HG02970 (cell line): ENCODE results near the gene BCAS1.

Source experiments
- ATAC-seq: cut with Tn5 transposase; IDR thresholded peaks from one replicate; pipeline ENCODE4 v1.9.1; 2021; ENCODE audit warnings: mild to moderate bottlenecking, moderate library complexity, moderate number of reproducible peaks; ENCODE audit not compliant: unreplicated experiment, low FRiP score

BCAS1 gene

GRCh38 chr20:53917145-53918019, 153.0 kb downstream of the BCAS1 start:
- ATAC-seq, result no peak

- no peak for ATAC-seq
Measured at GRCh38 chr20:53916173-53916512, 154.3 kb downstream of the BCAS1 start.

DNA sequence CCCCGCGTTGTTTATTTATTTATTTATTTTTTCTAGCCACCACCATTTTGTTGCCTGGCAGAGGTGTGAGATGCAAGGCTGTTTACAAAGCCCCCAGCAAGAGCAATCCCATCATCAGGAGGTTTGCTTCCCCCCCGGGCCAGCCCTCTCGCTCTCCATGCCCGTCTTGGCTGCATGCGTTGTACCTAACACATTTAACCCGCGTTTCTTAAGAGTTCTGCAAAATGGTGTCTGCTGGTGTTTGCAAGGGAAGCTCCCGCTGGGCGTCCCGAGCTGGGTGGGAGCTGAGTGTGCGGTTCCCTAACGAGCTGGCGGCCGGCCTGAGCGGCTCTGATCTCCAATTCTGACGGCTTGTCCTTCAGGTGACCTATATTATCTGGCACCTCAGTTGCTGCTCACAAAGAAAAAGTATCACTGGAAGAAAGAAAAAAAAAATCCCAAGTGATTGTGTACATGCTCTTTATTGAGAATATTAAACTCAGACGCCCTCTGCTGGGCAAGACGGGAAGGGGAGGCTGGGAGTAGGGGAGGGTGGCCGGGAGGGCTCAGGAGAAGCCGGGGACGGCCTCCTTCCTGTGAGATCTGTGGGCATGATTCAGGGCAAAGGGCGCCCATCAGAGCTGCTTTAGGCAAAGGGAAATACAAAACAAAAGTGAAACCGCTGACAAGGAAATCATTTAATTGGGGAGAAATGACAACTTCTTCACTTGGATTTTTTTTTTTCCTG, 154.8 kb downstream of the BCAS1 start:
- ATAC-seq, result no peak

DNA sequence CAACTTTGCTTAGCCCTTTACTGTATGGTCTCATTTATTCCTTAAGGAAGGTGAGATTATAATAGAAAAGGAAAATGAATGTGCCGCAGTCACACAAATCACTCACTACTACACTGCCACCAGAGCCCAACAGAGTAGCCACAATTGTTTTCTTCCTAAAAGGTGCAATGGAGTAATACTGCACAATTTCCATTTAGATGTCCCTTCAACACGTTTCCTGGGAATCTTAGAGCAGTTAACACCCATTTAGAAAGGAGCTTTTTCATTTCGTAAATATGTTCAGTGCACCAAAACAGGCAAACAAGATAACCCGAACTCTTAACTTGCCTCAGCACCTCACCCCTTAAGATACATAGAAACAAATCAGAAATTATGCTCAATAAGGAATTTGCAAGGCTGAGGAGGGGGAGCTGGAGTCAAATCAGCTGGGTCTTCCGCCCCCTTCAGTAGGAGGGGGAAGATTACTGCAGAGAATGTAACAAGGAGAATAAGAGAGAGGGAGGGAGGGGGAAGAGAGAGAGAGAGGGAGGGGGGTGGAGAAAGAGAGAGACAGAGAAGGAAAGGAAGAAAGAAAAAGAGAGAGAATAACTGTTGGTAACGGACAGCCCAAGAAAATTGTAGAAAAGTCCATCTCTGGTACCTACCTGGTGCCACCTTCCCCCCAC, 155.5 kb downstream of the BCAS1 start:
- no peak for ATAC-seq

DNA sequence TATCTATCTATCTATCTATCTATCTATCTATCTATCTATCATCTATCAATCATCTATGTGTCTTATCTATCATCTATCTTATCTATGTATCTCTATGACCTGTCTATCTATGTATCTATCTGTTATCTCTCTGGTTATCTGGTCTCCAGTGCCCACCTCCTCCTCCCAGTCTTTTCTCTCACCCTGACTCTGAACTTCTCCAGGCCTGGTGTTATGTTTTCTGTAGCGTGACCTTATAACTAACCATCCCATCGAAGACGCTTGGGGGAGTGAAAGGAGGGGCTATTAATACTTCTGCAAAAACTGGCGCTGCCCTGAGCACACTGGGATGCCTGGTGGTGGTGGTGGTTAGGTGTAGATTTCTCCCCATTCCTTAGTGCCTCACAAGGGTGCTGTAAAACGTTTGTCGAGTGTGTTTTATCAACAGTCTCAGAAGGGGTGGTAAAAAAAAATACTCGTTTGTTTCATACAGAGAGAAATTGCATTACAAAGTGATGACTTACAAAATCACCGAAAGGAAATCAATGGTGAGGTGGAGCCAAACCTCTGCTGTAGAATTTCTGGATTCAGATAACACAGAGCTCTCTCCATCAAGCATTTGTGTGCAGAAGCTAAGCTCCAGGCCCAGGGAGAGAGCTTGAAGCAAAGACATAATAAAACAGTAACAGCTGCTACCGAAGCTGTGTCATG, 156.2 kb downstream of the BCAS1 start:
- ATAC-seq, result no peak

GRCh38 chr20:53911301-53911700, 159.1 kb downstream of the BCAS1 start:
- no peak for ATAC-seq

- ATAC-seq, result no peak
Measured at GRCh38 chr20:53910351-53911002, 159.9 kb downstream of the BCAS1 start.

DNA sequence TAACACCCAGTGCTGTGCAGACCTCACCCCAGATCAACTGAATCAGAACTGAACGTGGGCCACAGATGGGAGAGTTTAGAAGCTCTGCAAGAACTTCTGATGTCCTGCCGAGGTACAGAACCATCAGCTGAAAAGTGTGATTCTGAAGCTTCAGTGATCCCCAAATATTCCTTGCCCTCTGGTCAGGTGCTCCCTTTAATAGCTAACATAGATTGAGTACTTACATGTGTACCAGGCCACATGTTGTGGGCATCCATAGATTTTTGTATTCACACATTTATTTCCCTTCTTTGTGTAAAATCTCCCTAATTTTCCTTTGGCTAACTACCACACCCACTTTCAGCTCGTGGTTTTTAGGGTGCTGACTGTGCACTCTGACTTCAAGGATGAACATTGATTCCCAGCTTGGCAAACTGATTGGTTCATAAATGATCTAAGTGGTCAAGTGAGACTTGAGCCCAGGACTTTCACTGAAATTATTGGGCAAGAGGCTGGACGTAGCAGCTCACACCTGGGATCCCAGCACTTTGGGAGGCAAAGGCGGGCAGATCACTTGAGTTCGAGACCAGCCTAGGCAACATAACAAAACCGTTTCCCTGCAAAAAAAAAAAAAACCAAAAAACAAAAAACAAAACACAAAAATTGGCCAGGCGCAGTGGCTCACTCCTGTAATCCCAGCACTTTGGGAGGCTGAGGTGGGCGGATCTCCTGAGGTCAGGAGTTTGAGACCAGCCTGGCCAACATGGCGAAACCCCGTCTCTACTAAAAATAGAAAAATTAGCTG, 162.2 kb downstream of the BCAS1 start:
- ATAC-seq, result no peak

- ATAC-seq, result no peak
Measured at GRCh38 chr20:53905820-53906191, 164.6 kb downstream of the BCAS1 start.

- no peak for ATAC-seq
Measured at GRCh38 chr20:53905019-53905819, 165.2 kb downstream of the BCAS1 start.

DNA sequence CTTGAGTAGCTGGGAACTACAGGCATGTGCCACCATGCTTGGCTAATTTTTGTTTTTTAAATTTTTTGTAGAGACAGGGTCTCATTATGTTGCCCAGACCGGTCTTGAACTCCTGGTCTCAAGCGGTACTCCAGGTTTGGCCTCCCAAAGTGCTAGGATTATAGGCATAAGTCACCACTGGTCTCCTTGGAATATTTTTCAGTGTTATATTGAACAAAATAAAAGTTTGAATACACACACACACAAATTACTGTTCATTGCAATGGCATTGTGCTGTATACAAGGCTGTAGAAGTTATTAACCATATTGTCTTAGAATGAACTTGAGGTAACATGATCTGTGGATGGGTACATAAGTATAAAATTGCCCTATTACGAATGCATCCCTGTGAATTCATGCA, 166.1 kb downstream of the BCAS1 start:
- ATAC-seq, result no peak

GRCh38 chr20:53903652-53903987, 166.8 kb downstream of the BCAS1 start:
- no peak for ATAC-seq

GRCh38 chr20:53902968-53903651, 167.3 kb downstream of the BCAS1 start:
- no peak for ATAC-seq

- ATAC-seq, result no peak
Measured at GRCh38 chr20:53901497-53902096, 168.8 kb downstream of the BCAS1 start.

DNA sequence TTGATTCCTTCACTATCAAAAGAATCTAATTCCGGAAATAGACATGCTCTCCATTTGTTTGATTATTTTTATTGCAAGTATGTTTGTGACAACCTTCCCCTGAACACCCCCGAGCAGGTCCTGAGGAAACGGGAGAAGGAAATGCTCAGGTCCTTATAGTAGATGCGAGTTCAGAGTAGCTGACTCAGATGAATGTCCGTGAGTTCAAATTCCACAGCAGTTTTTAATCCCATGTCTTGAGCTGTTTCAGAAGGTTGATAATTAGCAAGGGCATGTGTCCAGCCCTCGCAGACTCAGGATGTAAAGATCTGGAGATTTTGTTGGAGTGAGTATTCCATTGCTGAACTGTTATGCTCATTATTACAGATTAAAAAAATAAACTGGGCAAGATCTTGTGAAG, 169.3 kb downstream of the BCAS1 start:
- ATAC-seq, result no peak

DNA sequence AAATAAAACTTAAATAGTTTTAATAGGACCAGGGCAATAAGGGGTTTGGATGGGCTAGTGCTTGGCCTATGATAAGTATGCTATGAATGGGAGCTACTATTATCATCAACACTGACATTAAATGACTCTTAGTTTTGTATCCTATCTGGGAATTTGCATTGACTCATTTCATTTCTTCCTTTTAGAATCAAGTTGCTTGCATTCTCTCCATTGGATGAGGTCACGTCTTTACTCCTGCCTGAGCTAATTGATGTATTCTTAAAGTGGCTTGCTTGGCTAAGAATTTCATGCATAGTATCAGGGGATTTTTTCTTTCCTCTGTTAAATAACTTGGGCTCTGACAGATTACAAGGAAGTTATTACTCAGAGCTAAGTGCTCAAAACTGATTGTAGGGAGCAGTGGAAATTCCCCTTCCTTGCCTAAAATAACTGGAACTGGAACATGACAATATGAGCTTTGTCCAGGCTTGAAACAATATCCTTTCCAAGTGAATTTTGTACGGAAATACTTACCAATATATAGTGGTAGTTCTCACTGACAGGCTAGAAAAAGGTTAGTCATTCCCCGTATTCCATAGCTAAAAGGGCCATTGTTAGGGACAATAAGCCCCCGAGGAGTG, 169.9 kb downstream of the BCAS1 start:
- no peak for ATAC-seq

- ATAC-seq, result peak; percentile 53
Measured at GRCh38 chr20:53899351-53900167, 170.8 kb downstream of the BCAS1 start.
